ENCODE results near the gene SYT13. TPM values are rescaled to one million over a fixed set of nuclear protein-coding genes. Genes with fewer than 3 reads are reported as not detected.

SYT13 gene
- total RNA-seq, result under 1 TPM; 0.21 to 0.32 TPM
- 1 to 10 TPM; 3.9 to 5.5 (median 4.6) TPM for polyA plus RNA-seq (ENCODE audit: insufficient read length in 6 of 6)
- long read RNA-seq, donor 1, result 0 reads
- long read RNA-seq, donor 2, full-length matches to known transcripts, result 1 of 1 reads
- long read RNA-seq, donor 2, partial matches to known transcripts, result 0 of 1 reads
- long read RNA-seq, donor 2, other reads (novel, unspliced or antisense), result 0 of 1 reads
- long read RNA-seq, donor 3, result 0 reads
- long read RNA-seq, donor 4, result 0 reads
- long read RNA-seq, donor 5, full-length matches to known transcripts, result 2 of 2 reads
- long read RNA-seq, donor 5, partial matches to known transcripts, result 0 of 2 reads
- long read RNA-seq, donor 5, other reads (novel, unspliced or antisense), result 0 of 2 reads
- long read RNA-seq, donor 6, full-length matches to known transcripts, result 1 of 1 reads
- long read RNA-seq, donor 6, partial matches to known transcripts, result 0 of 1 reads
- long read RNA-seq, donor 6, other reads (novel, unspliced or antisense), result 0 of 1 reads
- long read RNA-seq, donor 7, result 0 reads
- long read RNA-seq, donor 8, full-length matches to known transcripts, result 1 of 1 reads
- long read RNA-seq, donor 8, partial matches to known transcripts, result 0 of 1 reads
- long read RNA-seq, donor 8, other reads (novel, unspliced or antisense), result 0 of 1 reads
- long read RNA-seq, donor 9, result 0 reads
- long read RNA-seq, donor 10, result 0 reads
- long read RNA-seq, donor 11, full-length matches to known transcripts, result 13 of 13 reads
- long read RNA-seq, donor 11, partial matches to known transcripts, result 0 of 13 reads
- long read RNA-seq, donor 11, other reads (novel, unspliced or antisense), result 0 of 13 reads
- long read RNA-seq, donor 12, full-length matches to known transcripts, result 3 of 3 reads
- long read RNA-seq, donor 12, partial matches to known transcripts, result 0 of 3 reads
- long read RNA-seq, donor 12, other reads (novel, unspliced or antisense), result 0 of 3 reads

- no peak within 1 kb of the TSS for H3K4me3 ChIP-seq
- H3K27me3 ChIP-seq, result peaks cover 26 to 86% of the 10 kb centered on the region in 2 donors
- DNase-seq (peak in 3 of 4 donors; percentile 25 to 79 (median 77)), ATAC-seq (peak; percentile 88)
- no peak for TF ChIP-seq CTCF (IDR thresholded peaks at IDR 0.05)
- intact Hi-C loops (cut with DNase I), result no loop called here
- H3K4me1 ChIP-seq, result no peaks in the 10 kb centered on the region
- no peak within 1 kb of the TSS for H3K27ac ChIP-seq
- peaks cover 0 to 5% of the 10 kb centered on the region in 2 donors for H3K9me3 ChIP-seq
- H3K36me3 ChIP-seq, result no peaks in the 10 kb centered on the region
These were observed at the start of gene SYT13 for GRCh38 chr11:45285930-45286632. SYT13 (minus strand) TSS chr11:45286341; CDS start chr11:45286207, 134 bp downstream.

- DNase-seq (no peak), ATAC-seq (no peak)
- no peaks in the 10 kb centered on the region for H3K27me3 ChIP-seq
- no peak overlapping the region for H3K27ac ChIP-seq
- intact Hi-C loops (cut with DNase I), result loop anchor here in 1 of 2 donors (10.0 kb wide), 1 partner anchor 221 kb away; no protein-coding TSS in a partner anchor
- H3K4me3 ChIP-seq, result no peak overlapping the region
- peaks cover 9 to 14% of the 10 kb centered on the region in 2 donors for H3K4me1 ChIP-seq
- no peak for TF ChIP-seq CTCF (IDR thresholded peaks at IDR 0.05)
- no peaks in the 10 kb centered on the region for H3K9me3 ChIP-seq
- H3K36me3 ChIP-seq, result no peaks in the 10 kb centered on the region
These were observed 49.3 kb upstream of the SYT13 start for GRCh38 chr11:45335434-45335833.

- Histone ChIP-seq H3K4me3 (no peak overlapping the region), H3K9me3 (no peaks in the 10 kb centered on the region), H3K27me3 (no peaks in the 10 kb centered on the region), H3K4me1 (peaks cover 8 to 9% of the 10 kb centered on the region in 2 donors), H3K36me3 (no peaks in the 10 kb centered on the region), H3K27ac (no peak overlapping the region)
- TF ChIP-seq CTCF (IDR thresholded peaks at IDR 0.05), result no peak
- intact Hi-C loops (cut with DNase I), result loop anchor here in 1 of 2 donors (10.0 kb wide), 1 partner anchor 220 kb away; no protein-coding TSS in a partner anchor
- ATAC-seq, result no peak
- no peak for DNase-seq
These were observed 48.7 kb upstream of the SYT13 start for GRCh38 chr11:45334836-45335235.

- Histone ChIP-seq H3K4me3 (no peak overlapping the region), H3K36me3 (no peaks in the 10 kb centered on the region), H3K9me3 (no peaks in the 10 kb centered on the region), H3K4me1 (peaks cover 6 to 9% of the 10 kb centered on the region in 2 donors), H3K27ac (no peak overlapping the region), H3K27me3 (no peaks in the 10 kb centered on the region)
- no peak for TF ChIP-seq CTCF (IDR thresholded peaks at IDR 0.05)
- ATAC-seq (no peak), DNase-seq (no peak)
- intact Hi-C loops (cut with DNase I), result loop anchor here in 1 of 2 donors (10.0 kb wide), 1 partner anchor 220 kb away; no protein-coding TSS in a partner anchor
These were observed 48.3 kb upstream of the SYT13 start for GRCh38 chr11:45334410-45334809.

Data from left lung (tissue), 14 donors.